ENCODE data around the gene BROX.

GRCh38 chr1:222736470-222736869 lies 24.1 kb downstream of the BROX start:
- TF ChIP-seq MAX (IDR thresholded peaks at IDR 0.05; ENCODE audit: low read depth, low read length): no peak
- no peak for TF ChIP-seq CTCF (IDR thresholded peaks at IDR 0.05 in 2 of 3, conservative IDR thresholded peaks at IDR 0.05 in 1 of 3; ENCODE audit: control insufficient read depth in 2 of 3, extremely low read depth in 1 of 3, insufficient read depth in 1 of 3, low read depth in 3 of 3, low read length in 3 of 3)
- no peak for TF ChIP-seq POLR2A (IDR thresholded peaks at IDR 0.05; ENCODE audit: low read depth, low read length)
- TF ChIP-seq NR2F1 (conservative IDR thresholded peaks at IDR 0.05): no peak
- no peak for TF ChIP-seq SMC3 (IDR thresholded peaks at IDR 0.05; ENCODE audit: borderline replicate concordance, low read length)
- TF ChIP-seq PKNOX1 (IDR thresholded peaks at IDR 0.05): no peak
- no peak for TF ChIP-seq SREBF2 (IDR thresholded peaks at IDR 0.05; ENCODE audit: low read length)
- TF ChIP-seq RBBP5 (conservative IDR thresholded peaks at IDR 0.05): no peak
